Neural crest cell (in vitro differentiated cells): Measurements from ENCODE around the gene DYNC2H1. TPM values are rescaled to one million over a fixed set of nuclear protein-coding genes. Genes with fewer than 3 reads are reported as not detected.

Experiments used
- DNase-seq: peaks from one replicate; pipeline ENCODE4 v3.0.0; 2021; ENCODE audit warnings: low read depth, mixed read lengths, low spot score
- H3K27ac Mint-ChIP-seq: one replicate; pipeline ENCODE4 v1.8.0; 2021; ENCODE audit warnings: mild to moderate bottlenecking, mixed read lengths; ENCODE audit not compliant: unreplicated experiment
- H3K27me3 Mint-ChIP-seq: 2 replicates; pipeline ENCODE4 v1.8.0; 2021; ENCODE audit warnings: low read depth, mild to moderate bottlenecking, mixed read lengths
- H3K36me3 Mint-ChIP-seq: 2 replicates; pipeline ENCODE4 v1.8.0; 2021; ENCODE audit warnings: low read depth, mild to moderate bottlenecking, mixed read lengths
- H3K4me1 Mint-ChIP-seq: 2 replicates; pipeline ENCODE4 v1.8.0; 2021; ENCODE audit warnings: mixed read lengths
- H3K4me3 Mint-ChIP-seq: one replicate; pipeline ENCODE4 v1.8.0; 2021; ENCODE audit warnings: mild to moderate bottlenecking, mixed read lengths
- H3K9me3 Mint-ChIP-seq: 2 replicates; pipeline ENCODE4 v1.8.0; 2021; ENCODE audit warnings: mixed read lengths
- CTCF ChIP-seq: fragments of 200-600 bp; sonication (generic); conservative IDR thresholded peaks from 2 replicates; pipeline ENCODE4 v1.5.0; 2021; ENCODE audit warnings: antibody characterized with exemption, mild to moderate bottlenecking
- total RNA-seq: library from RNA; stranded (reverse); gene quantifications from 2 replicates; pipeline ENCODE4 v1.2.1, GENCODE V29; 2021

The DYNC2H1 gene
- total RNA-seq, 1 donor from 2014 or later: 20.4 TPM

- H3K36me3 Mint-ChIP-seq: peaks cover 31% of the 10 kb centered on the region
These were observed 38.2 kb upstream of the DYNC2H1 start for GRCh38 chr11:103071008-103071407.

GRCh38 chr11:103076361-103076760, 32.9 kb upstream of the DYNC2H1 start:
- no peaks in the 10 kb centered on the region for H3K4me1 Mint-ChIP-seq
- no peak for DNase-seq
- H3K36me3 Mint-ChIP-seq: peaks cover 34% of the 10 kb centered on the region
- no peak overlapping the region for H3K27ac Mint-ChIP-seq
- no peaks in the 10 kb centered on the region for H3K9me3 Mint-ChIP-seq
- H3K4me3 Mint-ChIP-seq: no peak overlapping the region
- no peak for TF ChIP-seq CTCF
- no peaks in the 10 kb centered on the region for H3K27me3 Mint-ChIP-seq

More at GRCh38 chr11:103071008-103071407, 38.2 kb upstream of the DYNC2H1 start:
- H3K4me3 Mint-ChIP-seq: no peak overlapping the region
- no peak for DNase-seq
- H3K27me3 Mint-ChIP-seq: no peaks in the 10 kb centered on the region
- H3K4me1 Mint-ChIP-seq: peaks cover 5% of the 10 kb centered on the region
- TF ChIP-seq CTCF: no peak
- H3K27ac Mint-ChIP-seq: no peak overlapping the region
- H3K9me3 Mint-ChIP-seq: no peaks in the 10 kb centered on the region

- Mint-ChIP-seq H3K36me3 (peaks cover 31% of the 10 kb centered on the region), H3K27me3 (no peaks in the 10 kb centered on the region), H3K9me3 (no peaks in the 10 kb centered on the region), H3K4me3 (no peak overlapping the region), H3K4me1 (no peaks in the 10 kb centered on the region), H3K27ac (no peak overlapping the region)
- no peak for TF ChIP-seq CTCF
- no peak for DNase-seq
These were observed 31.7 kb upstream of the DYNC2H1 start for GRCh38 chr11:103077554-103077953.

- Mint-ChIP-seq H3K9me3 (no peaks in the 10 kb centered on the region), H3K36me3 (peaks cover 25% of the 10 kb centered on the region), H3K4me3 (no peak overlapping the region), H3K4me1 (no peaks in the 10 kb centered on the region), H3K27me3 (no peaks in the 10 kb centered on the region), H3K27ac (no peak overlapping the region)
- DNase-seq: no peak
- no peak for TF ChIP-seq CTCF
These were observed 30.5 kb upstream of the DYNC2H1 start for GRCh38 chr11:103078710-103079109.

- TF ChIP-seq CTCF: no peak
- DNase-seq: no peak
- Mint-ChIP-seq H3K27ac (no peak overlapping the region), H3K9me3 (no peaks in the 10 kb centered on the region), H3K27me3 (no peaks in the 10 kb centered on the region), H3K4me3 (no peak overlapping the region), H3K4me1 (no peaks in the 10 kb centered on the region), H3K36me3 (peaks cover 21% of the 10 kb centered on the region)
These were observed 29.4 kb upstream of the DYNC2H1 start for GRCh38 chr11:103079833-103080232.
